B cell (primary cell): ENCODE results near the gene BABAM2.

Source experiments
- EZH2 ChIP-seq: IDR thresholded peaks from 2 replicates; pipeline ENCODE4 v1.6.1; 2012; ENCODE audit warnings: borderline replicate concordance, low read depth, mild to moderate bottlenecking, moderate library complexity, low read length; ENCODE audit not compliant: insufficient read depth, poor library complexity, severe bottlenecking
- TF ChIP-seq, protein P1 (sequence below): fragments of 200-600 bp; IDR thresholded peaks from one replicate; pipeline ENCODE4 v1.8.0; 2022; ENCODE audit warnings: antibody characterized with exemption, mild to moderate bottlenecking

DNA sequence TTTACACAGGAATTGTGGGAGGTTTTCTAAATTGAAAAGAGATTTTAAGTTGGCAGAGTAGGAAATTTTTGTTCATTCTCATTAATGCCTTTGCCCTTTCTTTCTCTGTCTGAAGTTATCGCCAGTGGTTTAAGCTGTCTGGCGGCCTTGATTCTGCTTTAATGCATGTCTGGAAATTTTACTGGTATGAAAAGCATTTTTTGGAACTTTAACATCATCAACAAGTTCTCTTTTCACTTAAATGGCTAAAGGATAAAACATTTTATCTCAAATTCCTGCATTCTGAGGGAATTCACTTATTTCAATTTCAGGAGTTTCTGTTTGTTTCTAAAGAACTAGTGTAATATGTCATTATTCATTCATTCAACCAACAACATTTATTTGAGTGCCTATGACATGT, 268.3 kb downstream of the BABAM2 start:
- TF ChIP-seq, protein P1, sequence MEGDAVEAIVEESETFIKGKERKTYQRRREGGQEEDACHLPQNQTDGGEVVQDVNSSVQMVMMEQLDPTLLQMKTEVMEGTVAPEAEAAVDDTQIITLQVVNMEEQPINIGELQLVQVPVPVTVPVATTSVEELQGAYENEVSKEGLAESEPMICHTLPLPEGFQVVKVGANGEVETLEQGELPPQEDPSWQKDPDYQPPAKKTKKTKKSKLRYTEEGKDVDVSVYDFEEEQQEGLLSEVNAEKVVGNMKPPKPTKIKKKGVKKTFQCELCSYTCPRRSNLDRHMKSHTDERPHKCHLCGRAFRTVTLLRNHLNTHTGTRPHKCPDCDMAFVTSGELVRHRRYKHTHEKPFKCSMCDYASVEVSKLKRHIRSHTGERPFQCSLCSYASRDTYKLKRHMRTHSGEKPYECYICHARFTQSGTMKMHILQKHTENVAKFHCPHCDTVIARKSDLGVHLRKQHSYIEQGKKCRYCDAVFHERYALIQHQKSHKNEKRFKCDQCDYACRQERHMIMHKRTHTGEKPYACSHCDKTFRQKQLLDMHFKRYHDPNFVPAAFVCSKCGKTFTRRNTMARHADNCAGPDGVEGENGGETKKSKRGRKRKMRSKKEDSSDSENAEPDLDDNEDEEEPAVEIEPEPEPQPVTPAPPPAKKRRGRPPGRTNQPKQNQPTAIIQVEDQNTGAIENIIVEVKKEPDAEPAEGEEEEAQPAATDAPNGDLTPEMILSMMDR = no peak
- TF ChIP-seq EZH2 = no peak
